IMR-90 (cell line): ENCODE measurements around the gene ZNF17.

Experiments used
- CEBPB ChIP-seq: IDR thresholded peaks from 2 replicates; pipeline ENCODE4 v1.6.1; 2012; ENCODE audit warnings: low read depth, low read length, improper control_type of control experiment
- CHD1 ChIP-seq: IDR thresholded peaks from 2 replicates; pipeline ENCODE4 v1.6.1; 2012; ENCODE audit warnings: low read depth, low read length, improper control_type of control experiment
- CTCF ChIP-seq: conservative IDR thresholded peaks from 2 replicates; pipeline ENCODE4 v1.5.1; 2012; ENCODE audit warnings: mild to moderate bottlenecking, low read depth, low read length, improper control_type of control experiment
- MAZ ChIP-seq: IDR thresholded peaks from 2 replicates; pipeline ENCODE4 v1.6.1; 2012; ENCODE audit warnings: low read depth, mild to moderate bottlenecking, low read length, improper control_type of control experiment, moderate library complexity, borderline replicate concordance
- MXI1 ChIP-seq: IDR thresholded peaks from 2 replicates; pipeline ENCODE4 v1.6.1; 2012; ENCODE audit warnings: low read depth, mild to moderate bottlenecking, low read length, moderate library complexity, borderline replicate concordance
- NFE2L2 ChIP-seq: fragments of 150-350 bp; IDR thresholded peaks from 2 replicates; pipeline ENCODE4 v1.6.1; 2016; ENCODE audit warnings: low read depth, mild to moderate bottlenecking, low read length
- POLR2A ChIP-seq: IDR thresholded peaks from 2 replicates; pipeline ENCODE4 v1.6.1; 2012; ENCODE audit warnings: mild to moderate bottlenecking, low read depth, low read length
- RCOR1 ChIP-seq: IDR thresholded peaks from 2 replicates; pipeline ENCODE4 v1.6.1; 2012; ENCODE audit warnings: mild to moderate bottlenecking, low read length, improper control_type of control experiment; ENCODE audit not compliant: insufficient replicate concordance
- RFX5 ChIP-seq: IDR thresholded peaks from 2 replicates; pipeline ENCODE4 v1.8.0; 2012; ENCODE audit warnings: low read depth, mild to moderate bottlenecking, low read length, moderate library complexity
- SMC3 ChIP-seq: fragments of 150-350 bp; IDR thresholded peaks from 2 replicates; pipeline ENCODE4 v1.6.1; 2016; ENCODE audit warnings: low read depth, mild to moderate bottlenecking, antibody characterized with exemption, low read length, moderate library complexity
- USF2 ChIP-seq: fragments of 150-350 bp; IDR thresholded peaks from 2 replicates; pipeline ENCODE4 v1.6.1; 2017; ENCODE audit warnings: mild to moderate bottlenecking, antibody characterized with exemption, low read length, low read depth

GRCh38 chr19:57410877-57411671, at the start of gene ZNF17:
- TF ChIP-seq POLR2A (no peak), CTCF (no peak), RCOR1 (no peak), MAZ (no peak; the same call in 1 of the 2 replicates), USF2 (peak; percentile 63), MXI1 (peak; percentile 80), CHD1 (no peak), RFX5 (no peak), NFE2L2 (no peak), CEBPB (no peak), SMC3 (no peak)
